GM21423 (cell line): Measurements from ENCODE around the gene PNKD.

Experiments
- ATAC-seq: cut with Tn5 transposase; IDR thresholded peaks from one replicate; pipeline ENCODE4 v1.9.1; 2021; ENCODE audit warnings: mild to moderate bottlenecking, moderate library complexity; ENCODE audit not compliant: unreplicated experiment

Gene PNKD

GRCh38 chr2:218269900-218270720 is at the start of gene PNKD, which contains the start of gene AAMP:
PNKD (plus strand) TSS chr2:218270519; CDS start chr2:218270536, 17 bp downstream.
AAMP (minus strand) TSS chr2:218270137; CDS start chr2:218270086, 51 bp downstream.
- ATAC-seq = peak; percentile 89

GRCh38 chr2:218221000-218221399 is 49.3 kb upstream of the PNKD start:
- ATAC-seq = no peak

DNA sequence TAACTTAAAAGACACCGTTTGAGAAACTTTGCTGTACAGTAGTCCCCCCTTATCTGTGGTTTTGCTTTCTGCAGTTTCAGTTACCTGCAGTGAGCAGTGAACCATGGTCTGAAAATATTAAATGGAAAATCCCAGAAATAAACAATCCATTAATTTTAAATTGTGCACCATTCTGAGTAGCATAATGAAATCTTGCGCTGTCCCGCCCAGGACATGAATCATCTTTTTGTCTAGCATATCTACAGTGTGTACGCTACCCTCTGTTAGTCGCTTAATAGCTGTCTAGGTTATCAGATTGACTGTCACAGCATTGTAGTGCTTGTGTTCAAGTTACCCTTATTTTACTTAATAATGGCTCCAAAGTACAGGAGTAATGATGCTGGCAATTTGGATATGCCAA is 47.3 kb upstream of the PNKD start:
- ATAC-seq = no peak

DNA sequence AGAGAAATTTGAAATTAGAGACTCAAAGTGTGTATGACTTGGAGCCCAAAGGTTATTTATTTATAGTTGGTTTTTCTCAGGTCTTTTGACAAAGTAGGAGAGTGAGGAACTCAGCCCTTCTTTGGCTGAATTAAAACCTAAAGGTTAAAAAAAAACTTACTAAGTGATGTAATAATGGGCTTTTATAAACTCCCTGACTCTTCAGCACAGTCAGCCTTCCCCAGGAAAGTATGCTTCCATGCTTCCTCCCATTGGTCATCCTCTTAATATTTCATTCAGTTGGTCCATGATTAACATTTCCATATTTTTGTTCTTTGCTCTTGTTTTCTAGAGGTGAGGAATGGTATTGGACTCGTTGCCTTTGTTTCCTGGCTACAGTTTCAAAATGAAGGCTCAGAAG is 46.1 kb upstream of the PNKD start:
- no peak for ATAC-seq

DNA sequence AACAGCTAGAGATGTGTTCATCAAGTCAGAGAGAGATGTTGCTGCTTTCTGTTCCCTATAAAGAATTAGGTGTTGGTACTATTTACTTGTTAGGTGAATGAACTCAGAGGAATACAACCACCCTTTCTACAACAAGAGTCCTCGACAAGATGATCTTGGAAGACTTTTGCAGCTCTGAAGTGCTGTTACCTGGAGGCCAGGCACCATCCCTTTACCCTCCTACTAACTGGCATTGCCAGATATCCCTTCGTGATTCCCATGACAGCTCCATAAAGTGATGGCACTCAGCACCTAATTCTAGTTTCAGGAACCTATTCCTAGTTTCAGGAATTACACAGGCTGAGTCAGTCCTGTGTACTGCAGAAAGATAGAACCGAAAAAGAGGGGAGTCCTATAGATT is 43.4 kb upstream of the PNKD start:
- no peak for ATAC-seq

DNA sequence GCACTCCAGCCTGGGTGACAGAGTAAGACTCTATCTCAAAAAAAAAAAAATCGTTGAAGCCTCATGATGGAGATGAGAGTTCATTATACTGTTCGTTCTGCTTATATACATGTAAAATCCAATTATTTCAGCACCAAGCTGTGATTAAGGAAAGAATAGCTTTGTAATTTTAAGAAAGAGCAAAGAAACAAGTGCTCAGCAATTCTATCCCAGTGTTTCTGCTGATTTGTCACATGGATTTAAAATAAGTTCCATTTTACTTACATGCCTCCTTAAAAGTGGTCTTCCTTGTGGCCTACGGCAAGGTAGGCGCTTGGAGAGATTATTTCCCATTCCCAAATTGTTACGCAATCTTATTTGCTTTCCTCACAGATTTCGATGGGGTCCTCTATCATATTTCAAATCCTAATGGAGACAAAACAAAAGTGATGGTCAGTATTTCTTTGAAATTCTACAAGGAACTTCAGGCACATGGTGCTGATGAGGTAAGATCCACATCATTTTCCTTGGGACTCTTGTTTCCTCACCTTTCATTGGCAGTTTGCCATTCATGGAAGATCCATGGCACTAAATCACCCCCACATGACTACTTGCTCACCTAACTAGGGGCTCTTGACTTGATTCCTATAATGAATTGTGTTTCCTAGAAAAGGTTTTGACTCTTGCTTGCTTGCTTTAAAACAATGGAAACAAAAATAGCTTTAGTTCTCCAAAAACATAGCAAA is 41.8 kb upstream of the PNKD start:
- no peak for ATAC-seq

- peak; percentile 83 for ATAC-seq
Observed at GRCh38 chr2:218229239-218229638, 41.1 kb upstream of the PNKD start.

GRCh38 chr2:218229851-218230250 is 40.5 kb upstream of the PNKD start:
- no peak for ATAC-seq

DNA sequence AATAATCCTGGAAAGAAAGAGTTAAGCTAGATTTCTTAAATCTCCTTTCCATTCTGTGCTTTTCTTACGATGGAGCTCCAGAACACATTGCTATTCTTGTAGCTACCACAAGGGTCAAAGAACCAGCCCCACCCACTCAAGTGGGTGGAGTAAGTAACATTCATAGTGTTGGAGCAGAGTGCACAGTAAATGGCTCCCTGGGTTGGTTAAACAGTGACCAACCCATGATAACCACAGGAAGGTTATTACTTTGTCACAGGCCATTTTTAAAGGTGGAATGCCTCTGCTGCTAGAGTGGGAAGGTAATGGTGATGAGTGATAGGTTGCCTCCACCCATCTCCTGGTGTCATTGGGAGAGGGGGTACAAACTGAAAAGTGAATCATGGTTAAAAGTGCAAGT is 39.4 kb upstream of the PNKD start:
- ATAC-seq = peak; percentile 70

- ATAC-seq = no peak
Observed at GRCh38 chr2:218233543-218233942, 36.8 kb upstream of the PNKD start.

GRCh38 chr2:218234521-218234920 is 35.8 kb upstream of the PNKD start:
- no peak for ATAC-seq

GRCh38 chr2:218235017-218235416 is 35.3 kb upstream of the PNKD start:
- no peak for ATAC-seq

- ATAC-seq = no peak
Observed at GRCh38 chr2:218236829-218237228, 33.5 kb upstream of the PNKD start.

DNA sequence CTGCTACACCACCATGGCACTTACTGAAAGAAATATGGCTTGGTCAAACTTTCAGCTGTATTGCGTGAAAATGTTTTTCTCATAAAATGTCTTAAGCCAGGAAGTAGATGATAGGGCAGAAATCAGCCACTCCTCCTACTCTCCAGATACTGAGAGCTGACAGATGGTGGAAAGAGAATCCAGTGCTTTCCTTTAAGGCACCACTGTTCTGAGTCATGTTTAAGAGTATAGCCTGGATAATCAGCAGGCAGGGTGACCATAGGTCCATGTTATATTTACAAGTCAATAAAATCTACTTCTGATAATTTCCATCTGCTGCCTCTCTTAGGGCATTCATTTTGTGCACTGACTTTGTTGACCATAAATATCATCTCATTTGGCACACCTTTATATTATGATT is 31.4 kb upstream of the PNKD start:
- ATAC-seq = no peak

DNA sequence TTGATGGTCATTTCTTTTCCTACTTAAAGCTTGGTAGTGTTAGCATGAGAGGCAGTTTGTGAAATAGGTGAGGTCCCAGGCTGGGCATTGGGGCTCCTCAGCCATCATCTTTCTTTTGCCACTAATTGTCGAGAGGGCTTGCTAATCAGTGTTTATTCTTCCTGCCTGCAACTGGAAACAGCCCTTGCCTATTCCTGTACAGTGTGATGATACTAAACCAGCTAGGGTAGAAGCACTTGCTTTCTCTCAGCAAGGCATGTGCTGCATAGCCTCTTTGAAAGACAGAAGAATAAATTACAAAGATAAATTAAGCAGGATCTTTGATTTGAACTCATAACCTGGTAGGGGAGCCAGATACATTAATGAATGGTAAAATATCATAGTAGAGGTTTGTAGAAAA is 26.1 kb upstream of the PNKD start:
- ATAC-seq = no peak

- ATAC-seq = no peak
Observed at GRCh38 chr2:218244665-218245064, 25.7 kb upstream of the PNKD start.

- no peak for ATAC-seq
Observed at GRCh38 chr2:218245214-218245613, 25.1 kb upstream of the PNKD start.

DNA sequence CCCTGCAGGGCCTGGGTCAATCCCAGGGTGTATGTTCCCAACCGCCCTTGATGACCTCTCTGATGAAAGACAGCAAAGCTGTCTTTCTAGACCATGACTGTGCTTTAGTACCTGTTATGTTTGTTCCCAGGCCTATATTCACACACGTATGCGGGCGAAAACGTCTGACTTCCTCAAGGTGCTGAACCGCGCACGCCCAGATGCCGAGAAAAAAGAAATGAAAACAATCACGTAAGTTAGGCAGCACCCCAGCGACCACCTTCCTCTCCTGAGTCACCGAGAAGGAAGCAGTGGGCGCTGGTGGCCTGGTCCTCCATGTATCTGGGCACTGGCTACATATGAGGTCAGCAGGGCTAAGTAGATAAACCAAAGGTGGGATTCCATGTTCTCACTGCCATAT is 20.6 kb upstream of the PNKD start:
- no peak for ATAC-seq

DNA sequence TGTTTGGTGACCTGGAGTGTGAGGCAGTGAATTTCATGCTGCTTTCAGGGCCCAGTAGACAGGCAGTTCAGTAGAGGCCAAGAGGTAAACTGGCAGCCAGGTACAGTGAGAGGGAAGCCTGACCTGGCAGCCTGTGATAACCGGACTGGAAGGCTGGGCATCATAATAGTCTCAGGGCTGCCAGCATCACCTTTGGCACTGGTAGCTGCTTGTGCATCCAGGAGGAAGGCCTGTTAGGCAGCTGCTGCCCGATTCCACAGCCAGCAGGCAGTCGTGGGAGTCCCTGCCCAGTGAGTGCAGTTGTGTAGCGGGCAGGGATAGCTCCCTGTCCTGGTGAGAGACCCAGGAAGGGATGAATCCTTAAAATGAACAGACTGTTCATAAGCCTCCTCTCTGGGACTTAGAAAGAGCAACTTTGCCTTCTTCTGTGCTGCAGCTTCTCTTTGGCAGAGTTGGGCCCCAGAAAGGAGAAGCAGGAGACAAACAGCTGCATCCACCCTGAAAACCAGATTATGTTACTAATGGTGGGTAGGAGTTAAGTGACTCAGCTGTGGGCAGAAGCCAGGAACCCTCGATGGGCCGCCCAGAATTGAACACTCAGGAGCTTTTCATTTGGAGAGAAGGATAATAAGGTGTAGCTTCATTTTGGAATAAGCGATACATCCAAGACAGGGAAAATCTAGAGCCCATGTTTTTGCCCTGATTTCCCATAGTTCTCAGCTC is 17.6 kb upstream of the PNKD start:
- no peak for ATAC-seq

DNA sequence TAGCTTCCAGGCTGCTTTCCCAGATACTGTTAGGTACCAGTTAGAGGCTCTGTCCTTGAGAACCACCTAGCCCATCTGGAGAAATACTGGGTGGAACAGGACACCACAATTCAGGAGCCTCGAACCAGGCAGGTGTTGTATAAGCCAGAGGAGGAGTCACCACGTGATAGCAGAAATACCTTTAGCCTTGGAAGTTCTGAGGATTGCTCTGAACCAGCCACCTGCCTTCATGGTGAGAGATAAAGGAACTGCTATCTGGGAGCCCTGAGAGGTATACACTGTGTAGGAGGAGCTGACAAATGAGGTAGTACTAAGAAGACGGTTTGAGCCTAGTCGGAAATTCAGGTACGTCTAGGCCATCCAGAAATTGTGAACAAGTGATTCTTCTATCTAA is 17.1 kb upstream of the PNKD start:
- ATAC-seq = no peak

GRCh38 chr2:218255446-218255845 is 14.9 kb upstream of the PNKD start:
- no peak for ATAC-seq
